A673 (cell line): ENCODE results near the gene RBM20.

Source experiments
- EZH2 ChIP-seq: fragments of 200-600 bp; sonication (generic); IDR thresholded peaks from 2 replicates; pipeline ENCODE4 v1.6.1; 2017; ENCODE audit warnings: borderline replicate concordance, low read depth, mild to moderate bottlenecking, mixed read lengths, antibody characterized with exemption, low read length; ENCODE audit not compliant: poor library complexity, severe bottlenecking
- TF ChIP-seq, protein P1 (sequence below): fragments of 300-800, 200-600 bp; sonication (generic); conservative IDR thresholded peaks from 2 replicates; pipeline ENCODE4 v1.5.1; 2017; ENCODE audit warnings: low read depth, mild to moderate bottlenecking, antibody characterized with exemption, low read length, moderate library complexity, mixed read lengths

DNA sequence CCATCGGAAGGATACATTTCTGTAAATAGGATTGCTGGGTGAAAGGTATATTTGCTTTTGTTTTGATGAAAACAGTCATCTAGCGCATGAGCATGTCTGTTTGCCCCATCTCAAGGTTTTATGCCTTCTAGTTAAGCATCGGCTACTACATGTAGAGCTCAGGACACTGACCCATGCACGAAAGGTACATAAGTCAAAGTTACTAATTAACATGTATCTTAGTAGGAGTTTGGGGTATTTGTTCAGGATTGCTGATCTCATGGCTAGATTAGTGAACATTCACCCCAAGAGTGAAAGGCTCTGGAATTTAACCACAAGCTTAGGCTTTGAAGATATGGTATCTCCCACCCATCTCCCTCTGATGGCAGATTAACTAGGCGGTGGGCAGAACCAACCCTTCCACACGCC, 91.5 kb downstream of the RBM20 start:
- TF ChIP-seq, protein P1, sequence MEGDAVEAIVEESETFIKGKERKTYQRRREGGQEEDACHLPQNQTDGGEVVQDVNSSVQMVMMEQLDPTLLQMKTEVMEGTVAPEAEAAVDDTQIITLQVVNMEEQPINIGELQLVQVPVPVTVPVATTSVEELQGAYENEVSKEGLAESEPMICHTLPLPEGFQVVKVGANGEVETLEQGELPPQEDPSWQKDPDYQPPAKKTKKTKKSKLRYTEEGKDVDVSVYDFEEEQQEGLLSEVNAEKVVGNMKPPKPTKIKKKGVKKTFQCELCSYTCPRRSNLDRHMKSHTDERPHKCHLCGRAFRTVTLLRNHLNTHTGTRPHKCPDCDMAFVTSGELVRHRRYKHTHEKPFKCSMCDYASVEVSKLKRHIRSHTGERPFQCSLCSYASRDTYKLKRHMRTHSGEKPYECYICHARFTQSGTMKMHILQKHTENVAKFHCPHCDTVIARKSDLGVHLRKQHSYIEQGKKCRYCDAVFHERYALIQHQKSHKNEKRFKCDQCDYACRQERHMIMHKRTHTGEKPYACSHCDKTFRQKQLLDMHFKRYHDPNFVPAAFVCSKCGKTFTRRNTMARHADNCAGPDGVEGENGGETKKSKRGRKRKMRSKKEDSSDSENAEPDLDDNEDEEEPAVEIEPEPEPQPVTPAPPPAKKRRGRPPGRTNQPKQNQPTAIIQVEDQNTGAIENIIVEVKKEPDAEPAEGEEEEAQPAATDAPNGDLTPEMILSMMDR: no peak
- TF ChIP-seq EZH2: no peak
